K562 (cell line): ENCODE results near the gene CFAP126. TPM values are rescaled to one million over a fixed set of nuclear protein-coding genes. Genes with fewer than 3 reads are reported as not detected.
A peak's percentile ranks its signal among the peaks of the same experiment; 100 is the strongest.

Experiments used
- ATAC-seq: fragments of 200-7000 bp; cut with Tn5 transposase; 3 replicates; pipeline ENCODE4 v1.9.1; 2020; ENCODE audit warnings: moderate library complexity
- BruUV-seq: library from RNA; stranded (reverse); fragments of 400-500 nt; replicated peaks from 2 replicates; lab custom pipeline; 2021; lab: Mats Ljungman, UMichigan
- CTCF ChIA-PET: fragments of 300-600 bp; formaldehyde crosslinking; extraction: SDS; loops from one replicate; lab custom pipeline; 2021; ENCODE audit warnings: low intra/inter-chr PET ratio; lab: Yijun Ruan, JAX
- POLR2A ChIA-PET: fragments of 300-600, 350-650 bp; sonication (Branson Sonifier 250); formaldehyde crosslinking; extraction: SDS; loops from one replicate; lab custom pipeline; 2021; ENCODE audit warnings: antibody characterized with exemption, inconsistent platforms; lab: Yijun Ruan, JAX
- DNase-seq, 4 experiments: peaks; one replicate each; pipeline versions ENCODE4 v3.0.0 to v3.0.0-alpha.2; 2011 to 2018; ENCODE audit warnings: low spot score in 3 of 4, mixed read lengths in 3 of 4; ENCODE audit errors: extremely low read depth in 1 of 4
- FAIRE-seq: peaks from 2 replicates; lab custom pipeline; 2011; peaks lifted over from hg19 to GRCh38; lab: Jason Lieb, UNC
- H2AFZ ChIP-seq: 2 replicates; pipeline ENCODE4 v1.6.0; 2011; ENCODE audit warnings: low read depth, low read length, control low read depth, inconsistent platforms
- H3K27ac ChIP-seq: fragments of 200-600 bp; 3 replicates; pipeline ENCODE4 v1.8.0; 2011; ENCODE audit warnings: low read depth, mild to moderate bottlenecking, control low read depth, inconsistent platforms, low read length, moderate library complexity, mixed read lengths; ENCODE audit errors: extremely low read depth
- H3K27me3 ChIP-seq, 2 experiments: fragments of 300-600 bp in 1 of 2; 2 replicates in 1 of 2; 3 replicates in 1 of 2; pipeline versions ENCODE4 v1.6.0 to v1.8.0; 2011; ENCODE audit warnings: inconsistent platforms in 2 of 2, low read length in 2 of 2, mild to moderate bottlenecking in 1 of 2, mixed read lengths in 1 of 2, moderate library complexity in 1 of 2; ENCODE audit not compliant: control insufficient read depth in 2 of 2, insufficient read depth in 2 of 2
- H3K36me3 ChIP-seq: fragments of 300-600 bp; 3 replicates; pipeline ENCODE4 v1.8.0; 2011; ENCODE audit warnings: mild to moderate bottlenecking, low read length, inconsistent platforms; ENCODE audit not compliant: control insufficient read depth, insufficient read depth
- H3K4me1 ChIP-seq, 2 experiments: fragments of 200-600 bp in 1 of 2; replicated peaks in 1 of 2; 2 replicates in 1 of 2; 3 replicates in 1 of 2; pipeline versions ENCODE4 v1.5.1 to v1.8.0; 2011; ENCODE audit warnings: inconsistent platforms in 2 of 2, low read length in 2 of 2, mild to moderate bottlenecking in 1 of 2, mixed read lengths in 1 of 2, moderate library complexity in 1 of 2; ENCODE audit not compliant: control insufficient read depth in 2 of 2, insufficient read depth in 2 of 2
- H3K4me2 ChIP-seq: 2 replicates; pipeline ENCODE4 v1.6.1; 2011; ENCODE audit warnings: low read length, control low read depth, inconsistent platforms, mixed read lengths; ENCODE audit not compliant: insufficient read depth
- H3K4me3 ChIP-seq: fragments of 200-600 bp; sonication (generic), shearing (Covaris generic); 2 replicates; pipeline ENCODE4 v1.5.1; 2016; ENCODE audit warnings: control low read depth, inconsistent platforms
- H3K79me2 ChIP-seq: fragments of 200-600 bp; 3 replicates; pipeline ENCODE4 v1.8.0; 2011; ENCODE audit warnings: low read length, inconsistent platforms; ENCODE audit not compliant: control insufficient read depth, insufficient read depth
- H3K9ac ChIP-seq, 2 experiments: 2 replicates each; pipeline versions ENCODE4 v1.6.0 to v1.6.1; 2011; ENCODE audit warnings: low read depth in 2 of 2, low read length in 2 of 2, control low read depth in 1 of 2, inconsistent platforms in 1 of 2, mild to moderate bottlenecking in 1 of 2, mixed read lengths in 1 of 2; ENCODE audit not compliant: insufficient read depth in 1 of 2
- H3K9me1 ChIP-seq: one replicate; pipeline ENCODE4 v1.6.0; 2011; ENCODE audit warnings: inconsistent platforms, mild to moderate bottlenecking, low read length, moderate library complexity; ENCODE audit not compliant: control insufficient read depth, insufficient read depth
- H3K9me3 ChIP-seq: replicated peaks from 2 replicates; pipeline ENCODE4 v1.5.1; 2011; ENCODE audit warnings: low read depth, low read length, inconsistent platforms; ENCODE audit not compliant: control insufficient read depth, insufficient read depth
- H4K20me1 ChIP-seq: replicated peaks from 2 replicates; pipeline ENCODE4 v1.6.1; 2011; ENCODE audit warnings: low read length, inconsistent platforms, mixed read lengths; ENCODE audit not compliant: control insufficient read depth, insufficient read depth
- ATF2 ChIP-seq: sonication (generic); formaldehyde crosslinking; IDR thresholded peaks from 2 replicates; pipeline ENCODE4 v1.8.1; 2022; ENCODE audit warnings: missing genetic modification reagents
- C11orf30 ChIP-seq: fragments of 450-650 bp; IDR thresholded peaks from 2 replicates; pipeline ENCODE4 v1.6.1; 2016; ENCODE audit warnings: low read depth, mild to moderate bottlenecking
- CEBPB ChIP-seq: fragments of 450-650 bp; IDR thresholded peaks from 2 replicates; pipeline ENCODE4 v1.6.1; 2016; ENCODE audit warnings: missing genetic modification characterization, missing compliant biosample characterization
- CEBPG ChIP-seq, 3 experiments: fragments of 200-800 bp in 1 of 3; sonication (Bioruptor generic) in 1 of 3; sonication (generic) in 1 of 3; formaldehyde crosslinking in 1 of 3; IDR thresholded peaks in 2 of 3; conservative IDR thresholded peaks in 1 of 3; 2 replicates each; pipeline versions ENCODE4 v1.6.1 to v1.8.0; 2016 to 2022; ENCODE audit warnings: missing compliant biosample characterization in 2 of 3, missing genetic modification characterization in 2 of 3, mild to moderate bottlenecking in 1 of 3, missing genetic modification reagents in 1 of 3
- ETV6 ChIP-seq, 3 experiments: fragments of 150-350 bp in 1 of 3; sonication (generic) in 1 of 3; formaldehyde crosslinking in 1 of 3; IDR thresholded peaks; 2 replicates each; pipeline versions ENCODE4 v1.6.1 to v1.8.0; 2014 to 2022; ENCODE audit warnings: borderline replicate concordance in 2 of 3, low read depth in 2 of 3, antibody characterized with exemption in 1 of 3, low read length in 1 of 3, mild to moderate bottlenecking in 1 of 3, missing genetic modification reagents in 1 of 3
- NFE2 ChIP-seq: IDR thresholded peaks from 2 replicates; pipeline ENCODE4 v1.6.1; 2014; ENCODE audit warnings: antibody characterized with exemption, low read depth
- ZNF316 ChIP-seq: fragments of 450-650 bp; IDR thresholded peaks from 2 replicates; pipeline ENCODE4 v1.6.1; 2016
- ZNF395 ChIP-seq: fragments of 200-800 bp; sonication (Bioruptor generic); IDR thresholded peaks from 2 replicates; pipeline ENCODE4 v1.6.1; 2017; ENCODE audit warnings: missing genetic modification characterization, missing compliant biosample characterization
- ZNF407 ChIP-seq: fragments of 450-650 bp; IDR thresholded peaks from 2 replicates; pipeline ENCODE4 v1.6.1; 2016; ENCODE audit warnings: low read depth
- WGBS: fragments of 100-300 bp; shearing (Covaris generic); methylation state at CpG from one replicate; pipeline ENCODE4 v1.1.6; 2016; ENCODE audit warnings: low coverage, mixed read lengths; ENCODE audit not compliant: insufficient coverage; ENCODE audit errors: missing lambda C conversion rate; 5-methylcytosine and 5-hydroxymethylcytosine counted together
- in situ Hi-C: fragments of 300-500 bp; cut with MboI; formaldehyde crosslinking; loops from 4 replicates; pipeline ENCODE4 v1.15.0; 2018; ENCODE audit warnings: inconsistent platforms, mixed read lengths
- intact Hi-C: fragments of 100-400 bp; cut with micrococcal nuclease; formaldehyde crosslinking; loops from 2 replicates; pipeline ENCODE4 v1.14.2; 2022
- polyA plus RNA-seq, 8 experiments: library from polyadenylated mRNA; depleted of rRNA in 4 of 8; stranded (reverse) in 5 of 8; unstranded in 3 of 8; fragments of >200 nt; fragmentation: Nextera tagmentation in 2 of 8; fragmentation: Illumina TruSeq in 1 of 8; extraction: Ambion mirVana in 2 of 8; extraction: Trizol in 1 of 8; gene quantifications; 2 replicates each; pipeline versions ENCODE4 v1.2.1 to v1.2.3, GENCODE V29; 2011 to 2014; ENCODE audit warnings: inconsistent platforms in 1 of 8, missing spikeins in 1 of 8
- total RNA-seq, 7 experiments: library from RNA; depleted of rRNA in 6 of 7; stranded (reverse); fragments of >200 nt in 6 of 7; fragmentation: Illumina TruSeq in 2 of 7; extraction: Trizol in 2 of 7; gene quantifications; 2 replicates each; pipeline versions ENCODE4 v1.2.1 to v1.2.3, GENCODE V29; 2011 to 2021; ENCODE audit warnings: low replicate concordance in 1 of 7

The CFAP126 gene
- total and polyA plus RNA-seq, 9 of the 15 experiments (the other 6 are each of a cell fraction or from before 2014, with no cell fraction given) = not detected

- H2AFZ ChIP-seq = no peak overlapping the region
- no peak overlapping the region for H3K9ac ChIP-seq
- WGBS = 19% methylated on average over 1 of the region's 1 CpG
- H3K27me3 ChIP-seq = no peaks in the 10 kb centered on the region
- H3K9me3 ChIP-seq = no peaks in the 10 kb centered on the region
- no peaks in the 10 kb centered on the region; the same call in 1 of the 2 replicates for H4K20me1 ChIP-seq
- TF ChIP-seq CEBPG (CRISPR knock-in tag; IDR thresholded peaks at IDR 0.05) (no peak), CEBPG (tag; conservative IDR thresholded peaks at IDR 0.05 in 1 of 2, IDR thresholded peaks at IDR 0.05 in 1 of 2) (0 out of 4 replicates have a peak, but pooled peaks of 1 of the 2 experiments have one; percentile 8), ZNF316 (peak; percentile 55; the same call in 1 of the 2 replicates), ETV6 (IDR thresholded peaks at IDR 0.05; ENCODE audit: borderline replicate concordance in 1 of 2, low read depth in 2 of 2, low read length in 1 of 2) (no peak), ETV6 (CRISPR knock-in tag; IDR thresholded peaks at IDR 0.05; ENCODE audit: borderline replicate concordance) (no peak), NFE2 (0 out of 2 replicates have a peak, but pooled peaks have one; percentile 25), CEBPB (tag) (peak; percentile 65), C11orf30 (peak; percentile 40), ATF2 (no peak), ZNF407 (no peak), ZNF395 (CRISPR knock-in tag) (no peak)
- CTCF ChIA-PET = no interaction called here
- no peak overlapping the region for H3K4me3 ChIP-seq
- ATAC-seq = no peak
- no peak for FAIRE-seq
- POLR2A ChIA-PET = no interaction called here
- BruUV-seq = no TSS peak
- intact Hi-C loops = no loop called here
- peak in 1 of 4 experiments; percentile 11 for DNase-seq
- no peaks in the 10 kb centered on the region; a peak in 1 of 5 replicates for H3K4me1 ChIP-seq
- in situ Hi-C loops = no loop called here
- peaks cover 11% of the 10 kb centered on the region; the same call in 2 of the 3 replicates for H3K79me2 ChIP-seq
- peak overlapping the region; percentile 15; the same call in 2 of the 3 replicates for H3K27ac ChIP-seq
- no peak overlapping the region for H3K4me2 ChIP-seq
- H3K9me1 ChIP-seq = no peaks in the 10 kb centered on the region
- H3K36me3 ChIP-seq = peaks cover 35% of the 10 kb centered on the region; the same call in 2 of the 3 replicates
These were observed 16.2 kb downstream of the CFAP126 start for GRCh38 chr1:161351482-161351881.
